ENCODE measurements around the gene PYGB.

Gene PYGB

DNA sequence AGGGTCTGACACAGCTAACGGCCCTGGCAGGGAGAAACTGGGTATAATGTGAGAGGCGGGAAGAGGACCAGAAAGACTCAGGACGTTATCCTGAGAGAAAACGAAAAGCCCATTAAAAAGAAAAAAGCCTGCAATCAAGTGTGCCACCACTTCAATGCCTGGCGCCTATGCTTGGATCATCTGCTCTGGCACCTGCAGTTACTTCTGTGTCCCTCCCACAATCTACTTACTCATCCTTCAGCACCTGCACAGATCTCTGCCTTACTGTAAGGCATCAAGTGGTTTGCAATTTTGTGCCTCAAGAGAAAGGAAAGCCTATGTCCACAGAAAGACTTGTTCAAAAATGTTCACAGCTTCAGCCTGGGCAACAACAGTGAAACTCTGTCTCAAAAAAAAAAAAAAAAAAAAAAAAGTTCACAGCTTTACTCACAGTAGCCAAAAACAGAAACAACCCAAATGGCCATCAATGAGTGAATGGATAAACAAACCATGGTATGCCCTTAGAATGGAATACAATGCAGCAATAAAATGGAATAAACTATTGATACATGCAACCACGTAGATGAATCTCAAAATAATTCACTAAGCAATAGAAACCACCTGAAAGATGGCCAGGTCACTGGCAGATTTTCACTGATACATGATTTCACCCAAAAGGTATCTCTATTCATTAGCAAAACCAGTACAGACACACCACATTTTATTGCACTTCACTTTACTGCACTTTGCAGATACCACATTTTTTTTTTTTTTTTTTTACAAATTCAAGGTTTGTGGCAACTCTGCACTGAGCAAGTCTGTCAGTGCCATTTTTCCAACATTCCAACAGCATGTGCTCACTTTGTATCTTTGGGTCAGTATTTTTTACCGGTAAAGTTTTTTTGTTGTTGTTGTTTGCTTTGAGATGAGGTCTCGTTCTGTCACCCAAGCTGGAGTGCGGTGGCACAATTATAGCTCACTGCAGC, 94.1 kb downstream of the PYGB start:
- peak; percentile 41 for DNase-seq

DNA sequence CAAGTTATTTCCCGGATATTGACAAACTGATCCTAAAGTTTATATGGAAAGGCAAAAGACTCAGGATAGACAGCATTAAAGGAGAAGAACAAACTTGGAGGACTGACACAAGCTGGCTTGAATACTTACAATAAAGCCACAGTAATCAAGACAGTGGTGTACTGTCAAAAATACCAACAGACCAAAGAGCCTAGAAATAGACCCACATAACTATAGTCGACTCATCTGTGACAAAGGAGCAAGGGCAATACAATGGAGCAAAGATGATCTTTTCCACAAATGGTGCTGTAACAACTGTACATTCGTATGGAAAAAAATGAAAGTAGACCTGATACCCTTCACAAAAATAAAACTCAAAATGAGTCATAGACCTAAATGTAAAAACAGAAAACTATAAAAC, 96.7 kb downstream of the PYGB start:
- no peak for DNase-seq

DNA sequence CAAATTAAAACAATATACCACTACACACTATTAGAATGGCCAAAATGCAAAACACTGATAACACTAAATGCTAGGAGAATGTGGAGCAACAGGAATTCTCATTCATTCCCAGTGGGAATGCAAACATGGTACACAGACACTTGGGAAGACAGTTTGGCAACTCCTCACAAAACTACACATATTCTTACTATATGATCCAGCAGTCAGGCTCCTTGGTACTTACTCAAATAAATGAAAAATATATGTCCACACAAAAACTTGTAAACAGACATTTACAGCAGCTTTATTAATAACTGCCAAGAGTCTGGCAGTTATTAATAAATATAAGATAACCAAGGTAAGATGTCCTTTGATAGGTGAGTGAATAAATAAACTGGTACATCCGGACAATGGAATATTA, 97.8 kb downstream of the PYGB start:
- DNase-seq = no peak

DNA sequence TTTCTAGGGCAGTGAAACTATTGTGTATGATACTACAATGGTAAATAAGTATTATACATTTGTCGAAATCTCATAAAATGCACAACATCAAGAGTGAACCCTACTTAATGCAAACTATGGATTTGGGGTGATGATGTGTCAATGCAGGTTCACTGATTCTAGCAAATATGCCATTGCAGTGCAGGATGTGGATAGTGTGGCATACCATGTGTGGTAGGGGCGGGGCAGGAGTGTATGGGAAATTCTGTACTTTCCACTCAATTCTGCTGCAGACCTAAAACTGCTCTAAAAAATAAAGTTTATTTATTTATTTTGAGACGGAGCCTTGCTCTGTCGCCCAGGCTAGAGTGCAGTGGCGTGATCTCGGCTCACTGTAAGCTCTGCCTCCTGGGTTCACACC, 98.5 kb downstream of the PYGB start:
- no peak for DNase-seq
